SU-DHL-6 (cell line): ENCODE measurements around the gene CNIH2.

ENCODE experiments used
- CTCF ChIP-seq: fragments of 200-600 bp; sonication (generic); IDR thresholded peaks from one replicate; pipeline ENCODE4 v1.5.1; 2017; ENCODE audit warnings: antibody characterized with exemption, mild to moderate bottlenecking, low read length, moderate library complexity; ENCODE audit not compliant: insufficient read depth, poor library complexity, severe bottlenecking
- EZH2phosphoT487 ChIP-seq: fragments of 200-600 bp; sonication (generic), shearing (Covaris generic); conservative IDR thresholded peaks from 2 replicates; pipeline ENCODE4 v1.6.1; 2018; ENCODE audit warnings: mild to moderate bottlenecking, antibody characterized with exemption, low read length, moderate library complexity, mixed read lengths

GRCh38 chr11:66291303-66291705 is 13.3 kb downstream of the CNIH2 start:
- TF ChIP-seq CTCF (no peak), EZH2phosphoT487 (no peak)
